A549 (cell line): ENCODE measurements around the gene TSC22D1. TPM values are rescaled to one million over a fixed set of nuclear protein-coding genes. Genes with fewer than 3 reads are reported as not detected.

ENCODE experiments used
- ATAC-seq, 2 experiments: fragments of 200-7000 bp in 1 of 2; fragments of >200 bp in 1 of 2; cut with Nextera tagmentation in 1 of 2; cut with Tn5 transposase in 1 of 2; 3 replicates each; pipeline versions ENCODE4 v1.8.0 to v1.9.1; 2018 to 2020; ENCODE audit warnings: mild to moderate bottlenecking in 1 of 2, moderate library complexity in 1 of 2
- CTCF ChIA-PET: fragments of 300-600 bp; sonication (Branson Sonifier 250); formaldehyde crosslinking; extraction: SDS; loops from one replicate; lab custom pipeline; 2021; ENCODE audit warnings: antibody characterized with exemption, inconsistent platforms; lab: Yijun Ruan, JAX
- POLR2A ChIA-PET: fragments of 350-600 bp; formaldehyde crosslinking; extraction: SDS; loops from one replicate; lab custom pipeline; 2021; ENCODE audit warnings: antibody characterized with exemption, inconsistent platforms; lab: Yijun Ruan, JAX
- DNase-seq, 2 experiments: peaks; one replicate each; pipeline versions ENCODE4 v3.0.0 to v3.0.0-alpha.2; 2011 to 2016; ENCODE audit warnings: low read depth in 1 of 2, low spot score in 1 of 2
- FAIRE-seq: peaks from 2 replicates; lab custom pipeline; 2011; peaks lifted over from hg19 to GRCh38; lab: Jason Lieb, UNC
- H3K27ac ChIP-seq, 2 experiments: fragments of >200 bp; sonication (Bioruptor Twin); formaldehyde crosslinking; 3 replicates each; pipeline ENCODE4 v1.5.1; 2016 to 2017
- H3K4me1 ChIP-seq: fragments of >200 bp; sonication (Bioruptor Twin); formaldehyde crosslinking; 3 replicates; pipeline ENCODE4 v1.6.1; 2016
- H3K4me2 ChIP-seq: fragments of >200 bp; sonication (Bioruptor Twin); formaldehyde crosslinking; 3 replicates; pipeline ENCODE4 v1.6.1; 2016
- H3K4me3 ChIP-seq: fragments of >200 bp; sonication (Bioruptor Twin); formaldehyde crosslinking; 3 replicates; pipeline ENCODE4 v1.5.1; 2016
- H3K9me3 ChIP-seq: fragments of >200 bp; sonication (Bioruptor Twin); formaldehyde crosslinking; 3 replicates; pipeline ENCODE4 v1.6.1; 2016
- BCL3 ChIP-seq: fragments of >200 bp; sonication (Bioruptor Twin); formaldehyde crosslinking; IDR thresholded peaks from 3 replicates; pipeline ENCODE4 v1.6.1; 2016
- CBX2 ChIP-seq: fragments of 200-600 bp; sonication (generic); IDR thresholded peaks from 2 replicates; pipeline ENCODE4 v1.6.1; 2016; ENCODE audit warnings: low read depth, mild to moderate bottlenecking, borderline replicate concordance
- CTCF ChIP-seq: fragments of >200 bp; sonication (Bioruptor Twin); formaldehyde crosslinking; IDR thresholded peaks from 3 replicates; pipeline ENCODE4 v1.5.1; 2016
- EHMT2 ChIP-seq: fragments of 200-600 bp; sonication (generic); IDR thresholded peaks from 2 replicates; pipeline ENCODE4 v1.6.1; 2016; ENCODE audit warnings: antibody characterized with exemption, low read depth, mild to moderate bottlenecking, moderate library complexity
- ELK1 ChIP-seq: fragments of 150-350 bp; IDR thresholded peaks from 2 replicates; pipeline ENCODE4 v1.6.1; 2014; ENCODE audit warnings: low read depth, mild to moderate bottlenecking, low read length
- EP300 ChIP-seq, 2 experiments: fragments of >200 bp; sonication (Bioruptor Twin); formaldehyde crosslinking; IDR thresholded peaks; 2 replicates in 1 of 2; 3 replicates in 1 of 2; pipeline ENCODE4 v1.6.1; 2016 to 2017
- FOSL2 ChIP-seq, 2 experiments: fragments of 450-650 bp in 1 of 2; fragments of >200 bp in 1 of 2; sonication (Bioruptor Twin) in 1 of 2; formaldehyde crosslinking; IDR thresholded peaks; 2 replicates each; pipeline versions ENCODE4 v1.5.0 to v1.6.1; 2016 to 2020; ENCODE audit warnings: mild to moderate bottlenecking in 1 of 2, moderate library complexity in 1 of 2
- GATA3 ChIP-seq: IDR thresholded peaks from 2 replicates; pipeline ENCODE4 v1.6.1; 2012; ENCODE audit warnings: borderline replicate concordance
- HDAC2 ChIP-seq: fragments of 200-600 bp; sonication (generic); IDR thresholded peaks from 2 replicates; pipeline ENCODE4 v1.6.1; 2016
- HES2 ChIP-seq: fragments of >200 bp; sonication (Bioruptor Twin); formaldehyde crosslinking; IDR thresholded peaks from 2 replicates; pipeline ENCODE4 v1.6.1; 2016
- HOXA7 ChIP-seq: fragments of 250-450 bp; sonication (Bioruptor Pico); IDR thresholded peaks from 2 replicates; pipeline ENCODE4 v1.5.0; 2020; ENCODE audit warnings: mild to moderate bottlenecking, moderate library complexity
- HOXB5 ChIP-seq: fragments of 250-450 bp; sonication (Bioruptor Pico); IDR thresholded peaks from 2 replicates; pipeline ENCODE4 v1.5.0; 2020; ENCODE audit warnings: mild to moderate bottlenecking, moderate library complexity
- JUN ChIP-seq, 2 experiments: fragments of >200 bp; sonication (Bioruptor Twin); formaldehyde crosslinking; IDR thresholded peaks; 2 replicates in 1 of 2; 3 replicates in 1 of 2; pipeline ENCODE4 v1.6.1; 2016 to 2017
- KDM1A ChIP-seq: fragments of 200-600 bp; sonication (generic); IDR thresholded peaks from 2 replicates; pipeline ENCODE4 v1.6.1; 2016; ENCODE audit warnings: low read depth, mild to moderate bottlenecking
- MAX ChIP-seq: IDR thresholded peaks from 2 replicates; pipeline ENCODE4 v1.6.1; 2012
- NFE2L2 ChIP-seq: fragments of 150-350 bp; conservative IDR thresholded peaks from 2 replicates; pipeline ENCODE4 v1.6.1; 2014; ENCODE audit warnings: low read length
- NPAS2 ChIP-seq: fragments of 250-450 bp; sonication (Bioruptor Pico); IDR thresholded peaks from 2 replicates; pipeline ENCODE4 v1.8.0; 2022; ENCODE audit warnings: mild to moderate bottlenecking, moderate library complexity, borderline replicate concordance
- NR3C1 ChIP-seq: fragments of >200 bp; sonication (Bioruptor Twin); formaldehyde crosslinking; IDR thresholded peaks from 3 replicates; pipeline ENCODE4 v1.6.1; 2017
- PBX3 ChIP-seq: IDR thresholded peaks from 2 replicates; pipeline ENCODE4 v1.6.1; 2012
- PHF8 ChIP-seq: fragments of 200-600 bp; sonication (generic); IDR thresholded peaks from 2 replicates; pipeline ENCODE4 v1.6.1; 2016; ENCODE audit warnings: low read depth, mild to moderate bottlenecking, antibody characterized with exemption, moderate library complexity, borderline replicate concordance
- POLR2AphosphoS2 ChIP-seq: conservative IDR thresholded peaks from 2 replicates; pipeline ENCODE4 v1.6.1; 2012; ENCODE audit warnings: low read length, improper control_type of control experiment, inconsistent platforms
- RAD21 ChIP-seq, 2 experiments: fragments of >200 bp in 1 of 2; sonication (Bioruptor Twin) in 1 of 2; formaldehyde crosslinking in 1 of 2; IDR thresholded peaks in 1 of 2; conservative IDR thresholded peaks in 1 of 2; 2 replicates in 1 of 2; 3 replicates in 1 of 2; pipeline ENCODE4 v1.6.1; 2012 to 2018; ENCODE audit warnings: inconsistent platforms in 1 of 2
- RARB ChIP-seq: fragments of 250-450 bp; sonication (Bioruptor Pico); IDR thresholded peaks from 2 replicates; pipeline ENCODE4 v1.8.0; 2021; ENCODE audit warnings: mild to moderate bottlenecking, moderate library complexity
- RFX5 ChIP-seq: fragments of 450-650 bp; IDR thresholded peaks from 2 replicates; pipeline ENCODE4 v1.7.1; 2014; ENCODE audit warnings: antibody characterized with exemption, mild to moderate bottlenecking, moderate library complexity
- SREBF2 ChIP-seq: fragments of 450-650 bp; IDR thresholded peaks from 2 replicates; pipeline ENCODE4 v1.6.1; 2014; ENCODE audit warnings: mild to moderate bottlenecking, moderate library complexity
- TFCP2L1 ChIP-seq: fragments of 250-450 bp; sonication (Bioruptor Pico); IDR thresholded peaks from 2 replicates; pipeline ENCODE4 v1.5.0; 2021; ENCODE audit warnings: mild to moderate bottlenecking
- USF2 ChIP-seq: fragments of 450-650 bp; IDR thresholded peaks from 2 replicates; pipeline ENCODE4 v1.6.1; 2014; ENCODE audit warnings: antibody characterized with exemption
- ZFP36 ChIP-seq: fragments of 450-650 bp; IDR thresholded peaks from 2 replicates; pipeline ENCODE4 v1.6.1; 2014; ENCODE audit warnings: borderline replicate concordance; ENCODE audit not compliant: partially characterized antibody
- ZNF302 ChIP-seq: fragments of 250-450 bp; sonication (Bioruptor Pico); IDR thresholded peaks from 2 replicates; pipeline ENCODE4 v1.9.0; 2021; ENCODE audit warnings: inconsistent platforms, mild to moderate bottlenecking, moderate library complexity
- WGBS: methylation state at CpG from one replicate; pipeline ENCODE4 v1.1.6; 2017; ENCODE audit errors: missing lambda C conversion rate; 5-methylcytosine and 5-hydroxymethylcytosine counted together
- polyA plus RNA-seq, 4 experiments: library from polyadenylated mRNA; depleted of rRNA in 3 of 4; stranded (reverse); fragments of >200 nt; fragmentation: RNase III in 1 of 4; extraction: RNeasy Plus Mini Kit Qiagen cat#74134 plus additional on column Dnase treatment in 1 of 4; gene quantifications; 2 replicates in 3 of 4; 3 replicates in 1 of 4; pipeline ENCODE4 v1.2.3, GENCODE V29; 2011 to 2017

TSC22D1 gene
- polyA plus RNA-seq, 2 of the 4 experiments (the other 2 are of a cell fraction) = 66.8 to 196 TPM

- H3K9me3 ChIP-seq = no peaks in the 10 kb centered on the region
- no peak overlapping the region for H3K4me3 ChIP-seq
- ATAC-seq (no peak), DNase-seq (no peak), FAIRE-seq (no peak)
- TF ChIP-seq PBX3 = no peak
- no peak for TF ChIP-seq SREBF2
- no peak for TF ChIP-seq TFCP2L1
- no peak for TF ChIP-seq NR3C1
- TF ChIP-seq PHF8 = no peak
- TF ChIP-seq MAX = no peak
- no peak for TF ChIP-seq USF2
- no peak for TF ChIP-seq GATA3
- TF ChIP-seq NFE2L2 = no peak
- TF ChIP-seq CTCF = no peak
- no peak for TF ChIP-seq HOXA7 (CRISPR knock-in tag)
- no peak for TF ChIP-seq ZNF302 (CRISPR knock-in tag)
- no peak for TF ChIP-seq EHMT2
- no peak for TF ChIP-seq KDM1A
- no peak for TF ChIP-seq RARB
- no peak for TF ChIP-seq POLR2AphosphoS2
- TF ChIP-seq FOSL2 (IDR thresholded peaks at IDR 0.05) = no peak
- no peak for TF ChIP-seq FOSL2 (CRISPR knock-in tag; IDR thresholded peaks at IDR 0.05)
- TF ChIP-seq EP300 (IDR thresholded peaks at IDR 0.05) = no peak
- no peak for TF ChIP-seq ELK1
- TF ChIP-seq JUN (IDR thresholded peaks at IDR 0.05) = no peak
- WGBS = 90% methylated on average over 1 of the region's 1 CpG
- POLR2A ChIA-PET = no interaction called here
- CTCF ChIA-PET = interaction anchor here (1.2 kb wide), 1 partner anchor 12 kb away, joined by 3 read pairs; no protein-coding TSS in a partner anchor
- H3K4me1 ChIP-seq = peaks cover 8% of the 10 kb centered on the region
- no peak overlapping the region for H3K4me2 ChIP-seq
- no peak overlapping the region for H3K27ac ChIP-seq
Measured at GRCh38 chr13:44384778-44385177, 191.4 kb downstream of the TSC22D1 start.

GRCh38 chr13:44383945-44384344 lies 192.2 kb downstream of the TSC22D1 start:
- no peak overlapping the region for H3K27ac ChIP-seq
- 66% methylated on average over 5 of the region's 5 CpGs for WGBS
- ChIA-PET POLR2A (no interaction called here), CTCF (interaction anchor here (1.2 kb wide), 1 partner anchor 13 kb away, joined by 3 read pairs; no protein-coding TSS in a partner anchor)
- no peak overlapping the region for H3K4me2 ChIP-seq
- DNase-seq (no peak), FAIRE-seq (no peak), ATAC-seq (no peak)
- H3K9me3 ChIP-seq = no peaks in the 10 kb centered on the region
- H3K4me3 ChIP-seq = no peak overlapping the region
- peaks cover 8% of the 10 kb centered on the region for H3K4me1 ChIP-seq
- TF ChIP-seq POLR2AphosphoS2 = no peak
- no peak for TF ChIP-seq RFX5
- no peak for TF ChIP-seq ZNF302 (CRISPR knock-in tag)
- no peak for TF ChIP-seq ZFP36
- no peak for TF ChIP-seq HOXB5 (CRISPR knock-in tag)
- no peak for TF ChIP-seq BCL3
- TF ChIP-seq ELK1 = no peak
- TF ChIP-seq RAD21 (conservative IDR thresholded peaks at IDR 0.05 in 1 of 2, IDR thresholded peaks at IDR 0.05 in 1 of 2) = no peak
- no peak for TF ChIP-seq HDAC2
- TF ChIP-seq NPAS2 (CRISPR knock-in tag) = no peak
- TF ChIP-seq RARB = no peak
- TF ChIP-seq SREBF2 = no peak
- no peak for TF ChIP-seq HES2
- TF ChIP-seq CBX2 = no peak
- no peak for TF ChIP-seq PHF8
- TF ChIP-seq EHMT2 = no peak
